HEK293 (cell line): ENCODE results near the gene TMEFF1.

Source experiments
- BCL11A ChIP-seq: fragments of 450-650 bp; formaldehyde crosslinking; IDR thresholded peaks from 2 replicates; pipeline ENCODE4 v1.5.1; 2016; ENCODE audit warnings: low read depth, missing biosample characterization, missing genetic modification characterization
- CTCF ChIP-seq: fragments of 450-650 bp; formaldehyde crosslinking; IDR thresholded peaks from 2 replicates; pipeline ENCODE4 v1.5.1; 2016; ENCODE audit warnings: missing biosample characterization, missing genetic modification characterization
- GFI1B ChIP-seq: fragments of 450-650 bp; formaldehyde crosslinking; IDR thresholded peaks from 2 replicates; pipeline ENCODE4 v1.5.1; 2016; ENCODE audit warnings: missing biosample characterization, missing genetic modification characterization
- SP2 ChIP-seq: fragments of 450-650 bp; formaldehyde crosslinking; IDR thresholded peaks from 2 replicates; pipeline ENCODE4 v1.5.1; 2016; ENCODE audit warnings: missing biosample characterization, missing genetic modification characterization
- ZBTB44 ChIP-seq: fragments of 450-650 bp; IDR thresholded peaks from 2 replicates; pipeline ENCODE4 v1.5.1; 2018; ENCODE audit warnings: missing biosample characterization, mild to moderate bottlenecking, missing genetic modification characterization
- ZFP41 ChIP-seq: fragments of 450-650 bp; formaldehyde crosslinking; IDR thresholded peaks from 2 replicates; pipeline ENCODE4 v1.5.1; 2016; ENCODE audit warnings: missing biosample characterization, missing genetic modification characterization, borderline replicate concordance
- ZNF184 ChIP-seq: fragments of 450-650 bp; IDR thresholded peaks from 2 replicates; pipeline ENCODE4 v1.5.1; 2018; ENCODE audit warnings: missing biosample characterization, mild to moderate bottlenecking, missing genetic modification characterization
- ZNF274 ChIP-seq, 2 experiments: fragments of 200-500 bp in 1 of 2; fragments of 450-650 bp in 1 of 2; sonication (Bioruptor generic) in 1 of 2; formaldehyde crosslinking in 1 of 2; IDR thresholded peaks; 2 replicates each; pipeline versions ENCODE4 v1.5.1 to v1.6.1; 2014 to 2016; ENCODE audit warnings: borderline replicate concordance in 1 of 2, inconsistent platforms in 1 of 2, low read length in 1 of 2, missing biosample characterization in 1 of 2, missing genetic modification characterization in 1 of 2
- ZNF335 ChIP-seq: fragments of 450-650 bp; formaldehyde crosslinking; conservative IDR thresholded peaks from 2 replicates; pipeline ENCODE4 v1.5.1; 2016; ENCODE audit warnings: missing biosample characterization, missing genetic modification characterization

DNA sequence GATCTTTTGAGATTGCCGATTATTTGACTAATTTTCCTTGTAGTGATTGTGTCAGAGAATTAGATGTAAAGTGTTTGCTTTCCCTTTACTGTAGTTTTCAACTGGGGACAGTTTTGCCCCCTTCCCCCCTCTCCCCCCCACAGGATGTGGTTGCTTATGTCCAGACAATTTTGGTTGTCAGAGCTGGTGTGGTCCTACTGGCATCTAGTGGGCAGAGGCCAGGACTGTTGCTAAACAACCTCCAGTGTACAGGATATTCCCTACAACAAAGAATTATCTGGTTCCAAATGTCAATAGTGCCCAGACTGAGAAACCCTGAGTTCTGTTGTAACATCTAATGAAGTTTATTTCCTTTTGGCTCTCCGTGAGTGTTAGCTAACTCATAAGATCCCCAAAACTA is 20.0 kb downstream of the TMEFF1 start:
- no peak for TF ChIP-seq ZNF335
- TF ChIP-seq BCL11A (tag by site-specific recombination), result no peak
- no peak for TF ChIP-seq ZFP41 (tag by site-specific recombination)
- no peak for TF ChIP-seq CTCF (tag by site-specific recombination)
- TF ChIP-seq ZNF184 (tag by site-specific recombination), result no peak
- no peak for TF ChIP-seq GFI1B (tag by site-specific recombination)
- no peak for TF ChIP-seq SP2 (tag by site-specific recombination)
- TF ChIP-seq ZNF274 (IDR thresholded peaks at IDR 0.05; ENCODE audit: low read length), result no peak
- TF ChIP-seq ZNF274 (tag by site-specific recombination; IDR thresholded peaks at IDR 0.05; ENCODE audit: borderline replicate concordance), result no peak
- TF ChIP-seq ZBTB44, result no peak
